NAMALWA (cell line): ENCODE data around the gene CABYR.
A peak's percentile ranks its signal among the peaks of the same experiment; 100 is the strongest.
"Not testable (repeated sequence)": the region's sequence is repeated elsewhere in the genome, so short reads cannot be mapped to it uniquely, and the experiment has no call there.

Experiments used
- DNase-seq: peaks from one replicate; pipeline ENCODE4 v3.0.0-alpha.2; 2015; ENCODE audit warnings: low spot score

Gene CABYR

DNA sequence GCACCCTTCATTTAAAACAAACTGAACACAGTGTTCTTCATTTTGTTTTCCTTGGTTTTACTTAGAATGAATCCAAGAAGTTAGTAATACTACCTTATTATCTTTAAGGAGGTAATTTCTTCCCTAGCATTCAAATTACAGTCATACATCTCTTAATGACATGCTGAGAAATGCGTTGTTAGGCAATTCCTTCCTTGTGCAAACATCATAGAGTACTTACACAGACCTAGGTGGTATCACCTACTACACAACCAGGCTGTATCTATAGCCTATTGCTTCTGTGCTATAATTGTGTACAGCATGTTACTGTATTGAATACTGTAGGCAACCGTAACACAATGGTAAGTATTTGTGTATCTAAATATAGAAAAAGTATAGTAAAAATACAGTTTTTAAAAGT is 8.4 kb upstream of the CABYR start:
- DNase-seq = no peak

DNA sequence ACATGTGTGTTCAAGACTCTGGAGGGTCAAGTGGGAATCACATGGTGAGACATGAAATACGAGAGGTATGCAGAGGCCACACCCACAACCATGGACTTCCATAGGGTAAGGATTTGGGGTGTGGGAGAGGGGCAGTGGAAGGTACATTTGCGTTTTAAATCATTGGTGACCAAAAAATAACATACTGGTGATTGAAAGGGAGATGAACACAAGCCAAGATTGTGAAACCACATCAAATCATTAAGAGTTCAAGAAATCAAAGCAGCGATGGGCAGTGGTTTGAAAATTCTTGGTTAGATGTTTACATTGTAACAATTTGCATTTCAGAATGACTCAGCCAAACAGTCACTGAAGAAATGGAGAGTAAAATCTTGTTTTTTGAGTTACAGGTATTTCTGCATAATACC is 1.9 kb upstream of the CABYR start:
- no peak for DNase-seq

DNA sequence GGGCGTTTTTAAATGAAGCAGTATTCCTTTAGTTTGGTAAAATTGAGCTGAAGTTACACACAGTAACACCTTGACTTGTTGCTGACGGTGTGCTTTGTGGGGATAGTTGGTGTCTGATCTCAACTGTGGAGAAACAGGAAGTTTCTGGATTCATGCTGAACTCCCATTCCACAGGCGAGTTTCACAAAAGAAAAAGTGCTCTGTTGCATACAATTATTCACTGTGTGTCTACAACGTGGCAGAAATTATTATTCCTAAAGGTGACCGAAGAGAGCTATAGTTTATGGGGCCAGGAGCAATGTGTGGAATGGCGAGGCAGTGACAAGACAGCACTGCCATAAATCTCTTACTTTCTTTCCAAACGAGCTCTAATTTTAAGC is 463 bp upstream of the CABYR start:
- no peak for DNase-seq

DNA sequence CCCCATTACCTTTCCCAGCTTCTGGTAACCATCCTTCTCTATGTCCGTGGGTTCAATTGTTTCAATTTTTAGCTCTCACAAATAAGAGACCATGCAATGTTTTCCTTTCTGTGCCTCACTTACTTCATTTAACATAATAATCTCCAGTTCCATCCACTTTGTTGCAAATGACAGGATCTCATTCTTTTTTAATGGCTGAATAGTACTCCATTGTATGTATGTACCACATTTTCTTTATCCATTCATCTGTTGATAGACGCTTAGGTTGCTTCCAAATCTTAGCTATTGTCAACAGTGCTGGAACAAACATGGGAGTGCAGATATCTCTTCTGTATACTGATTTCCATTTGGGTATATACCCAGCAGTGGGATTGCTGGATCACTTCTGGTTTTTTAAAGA is 1.8 kb downstream of the CABYR start:
- DNase-seq = no peak

DNA sequence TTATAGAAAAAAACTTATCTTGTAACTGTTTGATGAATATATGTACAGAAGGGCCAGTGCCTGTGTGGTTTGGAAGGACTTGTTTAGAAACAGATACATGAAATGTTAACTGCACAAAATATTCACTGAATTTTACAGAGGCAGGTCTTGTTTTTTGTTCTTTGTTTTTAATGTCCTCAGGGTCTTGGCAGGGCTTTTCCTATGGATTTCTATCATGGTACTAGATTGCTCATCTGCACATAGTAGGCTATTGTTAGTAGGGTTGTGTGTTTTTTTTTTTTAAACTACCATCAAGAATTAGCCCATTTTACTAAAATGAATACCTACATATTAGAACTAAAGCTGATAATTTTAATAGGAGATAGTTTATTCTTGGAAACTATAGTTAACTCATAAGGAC is 3.5 kb downstream of the CABYR start:
- no peak for DNase-seq

DNA sequence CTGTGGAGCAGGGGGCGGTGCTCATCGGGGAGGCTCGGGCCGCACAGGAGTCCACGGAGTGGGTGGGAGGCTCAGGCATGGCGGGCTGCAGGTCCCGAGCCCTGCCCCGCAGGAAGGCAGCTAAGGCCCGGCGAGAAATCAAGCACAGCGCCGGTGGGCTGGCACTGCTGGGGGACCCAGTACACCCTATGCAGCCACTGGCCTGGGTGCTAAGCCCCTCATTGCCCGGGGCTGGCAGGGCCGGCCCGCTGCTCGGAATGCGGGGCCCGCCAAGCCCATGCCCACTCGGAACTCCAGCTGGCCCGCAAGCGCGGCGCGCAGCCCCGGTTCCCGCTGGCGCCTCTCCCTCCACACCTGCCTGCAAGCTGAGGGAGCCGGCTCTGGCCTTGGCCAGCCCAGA is 10.7 kb downstream of the CABYR start:
- DNase-seq = not testable (repeated sequence)

DNA sequence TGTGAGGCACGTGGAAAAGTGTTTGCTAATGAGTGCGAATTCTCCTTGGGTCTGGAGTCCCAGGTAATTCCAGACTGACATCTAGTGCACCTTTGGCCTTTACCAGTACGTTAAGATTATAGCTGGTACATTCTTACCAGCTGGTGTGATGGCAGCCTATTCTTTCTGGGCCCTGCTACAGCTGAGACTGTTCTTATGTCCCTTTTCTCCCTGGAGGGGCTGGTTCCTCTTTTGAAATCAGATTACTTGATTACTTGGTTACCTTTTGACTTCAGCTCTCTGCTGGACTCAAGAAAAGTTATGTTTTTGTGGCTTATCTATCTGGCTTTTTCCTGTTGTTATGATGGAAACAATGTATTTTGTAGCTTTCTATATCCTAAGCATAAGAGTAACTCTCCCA is 14.5 kb downstream of the CABYR start:
- DNase-seq = no peak

DNA sequence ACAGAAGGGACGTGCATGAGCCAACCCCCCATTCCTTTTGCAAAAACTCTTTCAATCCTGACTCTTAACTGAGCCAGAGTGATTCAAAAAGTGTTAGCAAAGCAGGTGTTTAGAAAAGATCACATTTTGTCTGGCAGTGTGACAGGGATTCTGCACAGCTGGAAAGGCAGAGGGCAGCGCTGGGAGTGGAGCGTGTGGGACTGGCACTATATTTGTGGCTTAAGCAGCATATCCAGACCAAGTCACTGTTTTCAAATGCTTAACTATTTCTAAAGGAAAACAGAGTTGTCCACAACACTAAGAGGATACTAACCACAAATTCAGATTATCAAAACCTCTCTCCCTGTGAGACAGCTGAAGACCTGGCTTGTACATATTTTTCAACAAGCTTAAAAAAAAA is 19.0 kb downstream of the CABYR start:
- DNase-seq = no peak

DNA sequence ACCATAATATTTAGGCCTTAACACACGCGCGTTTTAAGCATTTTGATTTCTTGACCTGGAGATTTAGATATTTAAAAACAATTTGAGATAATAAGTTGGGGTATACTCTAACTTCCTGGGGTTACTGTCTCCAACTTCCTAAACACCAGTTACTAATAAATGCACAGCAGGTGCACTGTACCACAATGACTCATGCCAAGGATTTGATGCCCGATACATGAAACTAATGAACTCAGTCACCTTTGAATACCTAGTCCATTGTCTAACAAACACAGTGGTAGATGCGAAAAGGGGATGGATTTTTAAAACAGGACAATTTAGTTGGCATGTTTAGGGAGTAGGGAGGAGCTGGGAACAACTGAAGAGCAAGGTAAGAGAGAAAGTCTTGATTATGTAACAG is 21.2 kb downstream of the CABYR start:
- no peak for DNase-seq

DNA sequence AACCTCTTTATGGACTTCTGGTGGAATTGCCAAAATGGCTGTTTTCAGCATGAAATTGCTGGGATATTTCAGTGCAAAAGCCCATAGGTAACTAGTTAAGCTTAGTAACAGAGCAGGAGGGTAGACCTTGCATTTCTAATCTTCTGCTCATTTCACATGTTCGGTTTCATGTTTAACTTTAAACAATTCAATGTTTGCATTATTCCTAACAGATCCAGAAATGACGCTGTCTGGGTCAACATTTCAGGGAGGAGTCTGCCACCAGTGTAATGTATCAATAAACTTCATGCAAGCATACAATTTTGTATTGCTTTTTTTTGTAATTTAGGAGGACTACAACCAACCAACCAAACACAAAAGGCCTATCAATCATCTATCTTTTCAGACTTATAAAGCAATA is 22.4 kb downstream of the CABYR start:
- DNase-seq = no peak

DNA sequence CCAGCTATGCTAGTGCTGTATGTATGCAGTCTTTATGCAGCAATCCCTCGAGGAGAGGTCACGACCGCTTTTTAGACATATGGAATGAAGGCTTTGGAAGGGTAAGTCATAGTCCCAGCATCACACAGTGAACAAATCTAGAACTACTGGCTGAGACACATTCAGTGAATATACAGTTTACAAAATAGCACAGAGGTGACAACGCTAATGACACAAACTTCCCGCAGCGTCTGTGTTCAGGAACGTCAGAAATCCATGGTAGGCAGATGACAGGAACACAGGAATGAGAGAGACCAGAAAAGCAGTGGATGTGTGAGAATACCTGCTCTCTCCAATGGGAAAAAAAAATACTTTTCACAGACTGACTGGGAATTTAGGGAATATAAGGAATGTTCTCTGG is 29.6 kb downstream of the CABYR start:
- no peak for DNase-seq

DNA sequence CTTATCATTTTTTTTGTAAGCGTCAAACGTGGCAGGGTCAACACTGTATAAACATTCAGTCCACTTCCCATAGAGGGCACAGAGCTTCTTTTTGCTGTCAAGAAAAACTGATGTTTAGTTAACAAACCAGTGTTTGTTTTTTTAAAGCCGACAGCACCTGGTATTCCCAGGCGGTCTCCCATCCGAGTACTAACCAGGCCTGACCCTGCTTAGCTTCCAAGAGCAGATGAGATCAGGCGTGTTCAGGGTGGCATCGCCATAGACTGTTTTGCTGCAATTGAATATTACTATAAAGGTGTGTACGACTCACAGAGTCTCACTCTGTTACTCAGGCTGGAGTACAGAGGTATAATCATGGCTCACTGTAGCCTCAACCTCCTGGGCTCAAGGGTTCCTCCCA is 31.5 kb downstream of the CABYR start:
- peak; percentile 27 for DNase-seq

DNA sequence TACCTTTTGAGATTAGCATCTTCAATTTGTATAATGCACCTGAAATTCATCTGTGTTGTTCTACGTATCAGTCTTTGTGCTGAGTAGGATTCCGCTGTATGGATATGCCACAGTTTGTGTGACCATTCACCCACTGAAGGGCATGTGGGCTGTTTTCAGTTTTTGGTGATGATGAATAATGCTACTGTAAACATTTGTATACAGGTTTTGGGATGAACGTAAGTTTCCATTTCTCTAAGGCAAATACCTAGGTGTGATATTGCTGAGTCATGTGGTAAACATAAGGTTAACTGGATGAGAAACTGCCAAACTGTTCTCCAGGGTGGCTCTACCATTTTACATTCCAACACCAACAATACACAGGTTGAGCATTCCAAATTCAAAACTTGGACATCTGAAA is 35.1 kb downstream of the CABYR start:
- DNase-seq = no peak

DNA sequence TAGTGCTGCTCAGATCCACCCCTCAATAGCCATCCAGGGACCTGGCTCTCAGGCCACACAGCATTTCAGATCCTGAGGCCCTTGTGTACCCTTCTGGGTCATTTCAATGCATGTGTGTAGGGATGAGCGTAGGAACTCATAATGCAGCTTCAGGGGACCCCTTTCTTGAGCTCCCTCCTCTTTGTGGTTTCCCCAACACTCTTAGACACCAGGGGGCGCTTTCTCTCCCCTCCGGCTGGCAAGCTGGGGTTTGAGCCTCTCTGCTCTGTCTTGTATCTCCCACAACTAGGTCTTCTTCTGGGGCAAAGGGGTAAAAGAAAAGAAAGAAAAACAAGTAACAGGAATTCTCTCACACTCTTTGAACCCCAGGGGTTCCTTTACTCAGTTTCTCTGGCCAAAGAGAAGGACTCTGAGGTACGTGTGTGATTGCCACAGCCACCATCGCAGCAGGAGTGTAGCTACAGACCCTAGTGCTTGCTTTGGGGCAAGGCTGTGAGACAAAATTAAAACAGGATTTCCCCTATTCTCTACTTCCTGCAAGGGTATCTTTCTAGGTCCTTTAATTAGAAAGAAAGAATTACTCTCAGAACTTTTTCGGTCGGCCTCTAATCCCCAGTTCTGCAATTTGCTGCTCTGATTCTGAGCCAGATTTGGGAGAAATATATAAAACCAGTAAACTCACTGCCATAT is 38.0 kb downstream of the CABYR start:
- DNase-seq = peak; percentile 88

DNA sequence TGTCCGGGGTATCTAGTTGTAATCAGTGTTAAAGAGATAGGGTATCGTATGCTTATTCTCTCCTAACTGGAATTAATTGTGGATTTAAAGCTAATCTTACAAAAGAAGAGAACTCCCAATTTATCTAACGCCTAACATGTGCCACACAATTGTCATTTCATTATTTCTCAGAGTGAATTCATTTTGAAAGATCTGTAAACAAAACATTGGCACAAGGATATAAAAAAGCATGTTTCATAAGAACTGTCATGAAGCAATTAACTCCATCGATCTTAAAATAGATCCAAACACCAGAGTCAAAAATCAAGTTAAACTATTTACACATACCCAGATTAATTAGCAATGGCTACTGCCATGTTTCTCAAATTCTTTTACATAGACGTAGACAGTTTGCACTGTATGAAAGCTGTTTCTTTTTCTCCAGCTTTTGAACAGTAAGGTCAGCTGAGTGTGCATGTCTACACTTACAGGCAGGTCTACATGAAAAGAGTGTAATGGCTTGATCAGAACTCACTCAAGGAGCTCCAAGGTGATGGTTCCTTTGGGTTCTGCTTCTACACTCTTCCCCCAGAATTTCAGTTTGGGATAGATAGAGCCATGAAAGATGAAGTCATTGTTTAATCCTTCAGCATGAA is 38.8 kb downstream of the CABYR start:
- no peak for DNase-seq

DNA sequence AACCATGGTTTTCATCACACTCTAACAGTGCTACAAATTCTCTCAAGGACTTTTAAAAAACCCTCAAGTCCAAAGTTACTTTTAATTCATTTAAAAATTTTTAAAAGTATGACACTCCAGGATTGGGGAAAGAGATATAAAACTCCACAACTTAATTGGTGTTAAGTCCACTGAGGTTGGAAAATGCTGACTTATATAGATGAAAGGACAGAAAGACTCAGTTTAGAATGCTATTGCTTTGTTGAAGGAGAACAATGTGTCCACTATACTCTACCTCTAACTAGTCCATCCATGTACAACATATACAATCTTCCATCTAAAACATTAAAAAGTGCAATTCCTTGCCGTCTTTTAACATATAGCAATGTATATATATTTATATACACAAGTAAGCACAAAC is 41.2 kb downstream of the CABYR start:
- DNase-seq = no peak

DNA sequence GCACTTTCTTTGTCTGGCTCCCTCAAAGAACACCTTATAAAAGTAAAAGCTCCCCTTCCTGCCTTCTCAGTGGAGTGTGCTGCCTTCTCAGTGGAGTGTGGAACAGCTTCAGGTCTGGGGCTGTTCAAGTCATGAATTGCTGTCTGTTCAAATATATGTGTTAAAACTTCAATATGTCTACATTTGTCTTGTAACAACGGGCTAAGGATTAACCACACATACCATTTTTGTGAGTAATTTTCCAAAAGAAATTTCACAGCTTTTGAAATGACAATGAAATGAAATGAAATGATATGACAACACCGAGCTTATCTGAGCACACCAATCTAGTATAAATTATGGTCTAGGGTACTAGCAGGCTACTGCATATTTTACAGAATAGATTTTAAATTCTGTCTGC is 42.9 kb downstream of the CABYR start:
- no peak for DNase-seq

DNA sequence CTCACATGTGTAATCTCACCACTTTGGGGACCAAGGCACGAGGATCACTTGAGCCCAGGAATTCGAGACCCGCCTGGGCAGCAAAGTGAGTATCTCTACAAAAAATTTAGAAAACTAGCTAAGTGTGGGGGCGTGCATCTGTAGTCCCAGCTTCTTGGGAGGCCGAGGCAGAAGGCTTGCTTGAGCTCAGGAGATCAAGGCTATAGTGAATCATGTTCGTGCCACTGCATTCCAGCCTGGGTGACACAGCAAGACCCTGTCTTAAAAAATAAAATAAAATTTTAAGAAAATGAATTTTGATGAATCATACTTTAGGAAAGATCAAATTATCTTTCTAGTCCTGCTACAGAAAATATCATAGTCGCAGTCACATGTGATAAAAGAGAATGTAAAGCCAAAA is 46.9 kb downstream of the CABYR start:
- no peak for DNase-seq

DNA sequence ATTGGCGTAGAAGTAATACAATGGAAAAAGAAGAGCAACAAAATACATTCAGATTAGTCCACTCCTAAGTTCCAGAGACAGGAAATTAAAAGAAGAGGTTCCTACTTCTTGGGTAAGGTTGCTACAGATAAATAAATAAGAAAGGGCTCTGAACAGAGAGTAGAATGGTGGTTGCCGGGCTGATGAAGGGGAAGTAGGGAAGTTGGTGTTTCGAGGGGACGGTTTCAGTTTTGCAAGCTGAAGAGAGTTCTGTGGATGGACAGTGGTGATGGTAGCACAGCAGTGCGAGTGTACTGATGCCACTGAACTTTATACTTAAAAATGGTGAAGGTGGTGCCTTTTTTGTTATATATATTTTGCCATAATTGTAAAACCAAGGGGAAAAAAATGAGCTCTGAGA is 48.2 kb downstream of the CABYR start:
- DNase-seq = peak; percentile 13

DNA sequence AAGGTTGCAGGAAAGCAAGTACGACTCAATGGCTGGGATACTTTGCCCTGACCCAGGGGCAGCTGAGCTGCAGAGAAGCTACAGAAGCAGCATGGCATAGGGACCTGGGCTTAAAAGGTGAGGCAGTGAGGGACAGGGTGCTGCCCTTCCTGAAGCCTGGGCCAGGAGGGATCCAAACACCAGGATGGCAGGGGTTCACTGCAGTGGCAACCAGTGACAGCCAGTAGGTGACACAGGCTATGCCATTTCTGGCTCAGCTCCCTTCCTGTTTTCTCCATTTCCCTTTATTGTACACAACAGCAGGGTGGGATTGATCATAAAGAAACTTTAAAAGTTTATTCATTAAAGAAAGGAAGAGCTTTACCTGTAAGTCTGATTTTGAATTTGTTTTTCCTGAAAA is 48.8 kb downstream of the CABYR start:
- no peak for DNase-seq

DNA sequence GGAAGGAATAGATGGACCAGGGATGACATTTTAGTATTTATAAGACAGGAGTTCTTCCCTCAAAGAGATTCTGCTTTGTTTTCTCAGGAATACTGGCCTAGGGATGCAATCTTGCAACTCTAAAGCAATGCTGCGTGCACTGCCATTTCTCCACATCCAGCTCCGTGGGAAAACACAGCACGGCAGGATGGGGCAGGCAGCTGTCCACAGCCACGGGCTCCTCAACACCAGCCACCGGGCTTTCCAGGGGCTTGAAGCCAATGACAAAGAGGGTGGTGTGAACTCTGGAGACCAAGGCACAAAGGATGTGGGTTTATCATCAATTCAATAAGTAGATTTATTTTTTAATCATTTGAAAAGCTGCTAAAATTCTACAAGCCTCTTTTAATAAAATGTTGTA is 49.3 kb downstream of the CABYR start:
- DNase-seq = no peak

DNA sequence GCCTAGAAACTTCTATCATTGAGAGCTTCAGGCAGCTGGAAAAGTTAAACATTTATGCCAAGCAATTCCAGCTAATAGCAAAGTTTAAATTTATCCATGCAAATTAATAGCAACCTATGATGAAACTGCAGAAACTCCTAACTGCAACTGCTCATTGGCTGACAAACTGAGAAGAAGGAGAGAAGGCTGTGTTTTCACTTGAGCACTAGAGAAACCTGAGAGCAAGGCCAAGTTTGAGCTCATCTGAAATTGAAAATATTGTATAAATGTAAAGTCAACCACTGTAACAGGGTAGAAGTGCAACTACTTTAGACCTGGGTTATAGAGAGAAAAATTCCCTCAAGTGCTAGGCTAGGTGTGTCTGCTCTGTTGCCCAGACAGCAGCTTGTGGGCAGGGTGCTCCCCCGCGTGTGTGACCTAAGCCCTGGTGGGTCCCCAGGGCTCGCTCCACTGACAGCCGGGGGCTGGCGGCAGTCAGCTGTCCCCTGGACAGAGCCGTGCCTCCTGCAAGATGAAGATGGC is 50.2 kb downstream of the CABYR start:
- DNase-seq = peak; percentile 30

DNA sequence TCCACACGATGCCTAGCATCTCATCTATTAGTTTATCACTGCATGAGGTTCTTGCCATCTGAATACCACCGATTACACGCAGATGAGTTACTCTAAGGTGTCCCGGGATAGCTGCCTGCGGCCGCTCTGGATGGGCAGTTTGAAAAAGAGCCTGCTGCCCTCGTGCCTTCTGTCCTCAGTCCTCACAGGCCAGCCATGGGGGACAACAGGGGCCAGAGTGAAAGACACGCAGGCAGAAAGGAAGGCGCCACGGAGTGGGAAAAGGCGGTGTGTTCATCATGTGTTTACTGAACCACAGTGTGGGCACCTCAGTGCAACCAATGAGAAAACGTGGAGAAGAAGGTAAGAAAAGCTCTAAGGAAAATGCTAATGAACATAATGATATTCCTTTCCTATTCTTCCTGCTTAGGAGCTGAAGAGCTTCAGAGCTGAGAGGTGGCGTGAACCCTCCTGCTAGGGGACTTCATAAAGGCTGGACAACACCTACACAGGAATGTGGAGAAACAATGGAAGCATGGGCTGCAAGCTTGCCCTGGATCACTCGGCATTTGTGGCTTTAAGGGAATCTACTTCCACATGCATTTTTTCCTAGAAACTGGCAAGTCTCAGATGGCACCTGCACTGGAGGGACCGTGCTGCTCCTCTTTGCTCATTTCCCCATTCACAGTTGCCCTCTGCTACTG is 50.9 kb downstream of the CABYR start:
- DNase-seq = no peak

DNA sequence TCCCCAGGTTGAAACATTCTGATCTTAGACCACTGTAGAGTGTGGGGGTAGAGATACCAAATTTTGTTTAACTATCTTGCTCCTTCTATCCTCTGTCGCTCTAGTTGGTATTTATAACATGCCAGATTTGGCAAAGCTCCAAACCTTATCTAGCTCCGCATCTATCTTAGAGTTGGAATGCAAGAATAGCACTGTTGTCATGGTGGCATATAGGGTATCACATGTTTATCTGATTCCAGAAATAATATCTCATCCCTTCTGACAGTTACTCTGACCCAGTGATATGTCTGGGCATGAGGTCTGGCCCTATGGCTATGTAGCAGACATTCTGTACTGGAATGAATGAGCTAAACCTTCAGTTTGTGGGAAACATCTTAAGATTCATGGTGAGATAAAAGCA is 51.7 kb downstream of the CABYR start:
- no peak for DNase-seq
